Endometrium (tissue), 2 donors: ENCODE measurements around the gene KCNMB4.
"Not testable (repeated sequence)": the region's sequence is repeated elsewhere in the genome, so short reads cannot be mapped to it uniquely, and the experiment has no call there.

Source experiments
- FAIRE-seq: peaks from 2 replicates; lab custom pipeline; 2012; peaks lifted over from hg19 to GRCh38; lab: Jason Lieb, UNC
- donor health status: control.
- donor health status: control.

The KCNMB4 gene

DNA sequence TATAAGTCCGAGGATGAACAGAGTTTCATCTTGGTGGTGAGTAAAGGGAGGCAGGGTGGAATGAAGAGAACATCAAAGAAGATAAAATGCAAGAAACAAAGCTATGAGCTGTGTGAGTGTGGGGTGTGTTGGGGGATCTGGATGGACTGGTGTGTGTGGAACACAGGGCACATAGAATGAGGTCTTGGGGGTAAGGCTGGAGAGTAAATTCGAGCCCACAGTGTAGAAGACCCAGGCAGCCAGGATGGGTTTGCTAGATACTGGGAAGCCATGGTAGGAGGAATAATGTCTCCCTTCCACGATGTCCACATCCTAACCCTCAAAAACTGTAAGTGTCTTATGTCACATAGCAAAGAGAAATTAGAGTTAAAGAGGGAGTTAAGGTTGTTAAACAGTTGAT lies 6.8 kb downstream of the KCNMB4 start:
- no peak for FAIRE-seq

DNA sequence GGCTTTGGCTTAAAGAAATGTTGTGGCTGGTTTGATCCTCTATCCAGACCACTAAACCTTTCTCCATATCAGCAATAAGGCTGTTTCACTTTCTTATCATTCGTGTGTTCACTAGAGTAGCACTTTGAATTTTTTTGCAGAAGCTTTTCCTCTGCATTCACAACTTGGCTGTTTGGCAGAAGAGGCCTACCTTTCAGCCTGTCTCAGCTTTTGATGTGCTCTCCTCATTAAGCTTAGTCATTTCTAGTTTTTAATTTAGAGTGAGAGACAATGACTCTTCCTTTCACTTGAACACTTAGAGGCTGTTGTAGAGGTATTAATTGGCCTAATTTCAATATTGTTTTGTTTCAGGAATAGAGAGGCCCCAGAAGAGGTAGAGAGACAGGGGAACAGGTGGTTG lies 13.8 kb downstream of the KCNMB4 start:
- no peak for FAIRE-seq

GRCh38 chr12:70383484-70383883 lies 17.4 kb downstream of the KCNMB4 start:
- no peak for FAIRE-seq

DNA sequence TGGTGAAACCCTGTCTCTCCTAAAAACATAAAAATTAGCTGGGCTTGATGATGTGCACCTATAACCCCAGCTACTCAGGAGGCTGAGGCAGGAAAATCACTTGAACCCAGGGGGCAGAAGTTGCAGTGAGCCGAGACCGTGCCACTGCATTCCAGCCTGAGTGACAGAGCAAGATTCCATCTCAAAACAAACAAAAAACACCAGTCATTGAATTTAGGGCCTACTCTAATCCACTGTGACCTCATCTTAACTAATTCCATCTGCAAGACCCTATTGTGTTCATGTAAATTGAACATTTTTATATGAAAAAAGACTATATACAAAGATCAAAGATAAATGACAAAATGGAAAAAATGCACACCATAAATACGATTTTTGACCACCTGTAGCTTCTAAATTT lies 17.8 kb downstream of the KCNMB4 start:
- FAIRE-seq: no peak

DNA sequence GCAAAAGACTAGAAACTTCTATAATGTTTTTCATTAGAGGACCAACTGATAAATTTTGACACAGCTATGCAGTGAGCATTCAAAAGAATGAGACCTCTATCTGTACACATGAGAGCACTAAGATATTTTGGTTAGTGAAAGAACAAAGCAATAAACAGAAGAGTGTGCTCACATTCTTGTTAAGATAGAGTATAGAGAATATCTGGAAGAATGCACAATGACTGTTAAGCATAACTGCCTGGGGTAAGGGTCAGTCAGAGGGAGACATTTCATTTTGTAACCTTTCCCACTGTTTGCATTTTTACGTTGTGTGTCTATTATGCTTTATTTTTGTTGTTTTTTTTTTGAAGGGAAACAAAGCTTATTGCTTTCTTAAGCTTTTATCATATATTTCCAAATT lies 20.7 kb downstream of the KCNMB4 start:
- FAIRE-seq: peak; percentile 97

DNA sequence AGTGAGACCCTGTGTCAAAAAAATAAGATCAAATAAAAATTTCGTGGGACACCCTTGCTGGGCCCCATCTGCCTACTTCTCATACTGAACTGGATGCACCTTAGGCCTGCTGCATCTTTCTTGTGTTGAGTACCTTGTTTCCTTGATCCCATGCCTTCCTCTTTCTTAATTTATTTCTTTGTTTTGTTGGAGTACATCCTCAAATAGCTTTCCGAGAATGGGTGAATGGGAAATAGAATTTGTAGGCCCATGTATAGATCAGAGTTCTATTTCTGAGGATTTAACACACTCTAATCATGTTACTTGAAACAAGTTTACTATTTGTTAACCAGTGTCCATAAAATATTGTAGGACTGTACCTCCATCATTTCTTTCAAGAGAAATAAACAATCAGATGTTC lies 23.6 kb downstream of the KCNMB4 start:
- FAIRE-seq: no peak

DNA sequence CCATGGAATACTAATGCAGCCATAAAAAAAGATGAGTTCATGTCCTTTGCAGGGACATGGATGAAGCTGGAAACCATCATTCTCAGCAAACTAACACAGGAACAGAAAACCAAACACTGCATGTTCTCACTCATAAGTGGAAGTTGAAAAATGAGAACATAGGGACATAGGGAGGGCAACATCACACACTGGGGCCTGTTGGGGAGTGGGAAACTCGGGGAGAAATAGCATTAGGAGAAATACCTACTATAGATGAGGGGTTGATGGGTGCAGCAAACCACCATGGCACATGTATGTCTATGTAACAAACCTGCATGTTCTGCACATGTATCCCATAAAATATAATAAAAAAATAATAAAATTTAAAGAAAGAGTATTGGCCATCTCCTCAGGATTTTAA lies 26.5 kb downstream of the KCNMB4 start:
- not testable (repeated sequence) for FAIRE-seq

GRCh38 chr12:70393787-70394499 lies 27.9 kb downstream of the KCNMB4 start:
- no peak for FAIRE-seq

DNA sequence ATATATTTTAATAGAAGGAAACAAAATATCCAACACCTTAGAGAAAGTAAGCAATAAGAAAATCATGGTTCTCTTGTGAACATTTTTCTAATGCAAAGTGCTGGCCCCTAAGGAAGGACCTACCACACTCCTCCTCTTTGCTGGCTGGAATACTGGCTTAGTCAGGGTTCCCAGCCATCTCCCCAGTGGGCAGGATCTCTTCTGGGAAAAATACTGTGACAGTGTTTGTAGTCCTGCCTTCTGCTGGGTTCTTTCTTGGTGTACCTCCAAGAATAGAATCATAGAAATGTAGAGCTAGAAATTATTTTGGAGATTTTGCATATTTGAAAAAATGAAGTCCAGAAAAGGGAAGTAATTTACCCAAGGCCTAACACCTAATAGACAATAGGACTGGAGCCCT lies 31.9 kb downstream of the KCNMB4 start:
- FAIRE-seq: no peak

- no peak for FAIRE-seq
Observed at GRCh38 chr12:70398862-70399261, 32.8 kb downstream of the KCNMB4 start.

- no peak for FAIRE-seq
Observed at GRCh38 chr12:70399311-70399710, 33.2 kb downstream of the KCNMB4 start.

- FAIRE-seq: no peak
Observed at GRCh38 chr12:70400124-70400523, 34.0 kb downstream of the KCNMB4 start.

GRCh38 chr12:70402597-70402996 lies 36.5 kb downstream of the KCNMB4 start:
- FAIRE-seq: no peak

DNA sequence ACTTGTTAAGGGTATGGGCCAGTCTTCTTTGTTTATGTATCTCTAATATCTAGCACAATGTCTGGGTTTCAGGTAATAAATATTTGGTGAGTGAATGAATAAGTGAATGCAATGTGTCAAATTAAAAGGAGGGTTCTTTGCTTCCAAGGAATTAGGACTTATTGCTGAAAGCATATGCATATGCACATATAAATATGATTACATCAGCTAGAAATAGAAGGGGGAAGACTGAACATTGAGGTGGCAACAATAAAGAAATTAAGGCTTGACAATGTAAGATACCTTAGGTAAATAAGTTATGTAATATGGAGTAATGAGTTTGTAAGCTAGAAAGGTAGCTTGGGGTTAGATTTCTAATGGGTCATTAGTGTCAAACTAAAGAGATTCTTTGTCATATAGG lies 37.7 kb downstream of the KCNMB4 start:
- FAIRE-seq: no peak

GRCh38 chr12:70408004-70408790 lies 42.1 kb downstream of the KCNMB4 start:
- FAIRE-seq: no peak

- FAIRE-seq: no peak
Observed at GRCh38 chr12:70415987-70416386, 49.9 kb downstream of the KCNMB4 start.

DNA sequence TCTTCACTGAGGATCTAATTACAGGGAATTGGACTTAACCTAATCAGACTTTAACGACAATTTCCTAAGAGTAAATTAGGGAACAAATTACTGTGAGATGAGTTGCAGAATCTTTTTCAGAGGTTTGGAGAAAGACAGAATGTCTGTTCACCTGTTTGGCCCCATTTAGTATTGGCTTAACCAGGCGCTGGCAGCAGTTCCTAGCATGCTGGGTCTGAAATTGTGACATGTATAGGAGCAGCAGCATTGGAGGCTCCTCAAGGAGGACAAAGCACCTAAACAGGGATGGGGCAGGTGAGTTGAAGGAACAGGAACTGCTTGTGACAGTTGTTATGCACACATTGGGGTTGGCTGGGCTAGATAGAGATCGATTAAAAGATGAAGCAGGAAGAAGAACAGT lies 51.0 kb downstream of the KCNMB4 start:
- FAIRE-seq: no peak

DNA sequence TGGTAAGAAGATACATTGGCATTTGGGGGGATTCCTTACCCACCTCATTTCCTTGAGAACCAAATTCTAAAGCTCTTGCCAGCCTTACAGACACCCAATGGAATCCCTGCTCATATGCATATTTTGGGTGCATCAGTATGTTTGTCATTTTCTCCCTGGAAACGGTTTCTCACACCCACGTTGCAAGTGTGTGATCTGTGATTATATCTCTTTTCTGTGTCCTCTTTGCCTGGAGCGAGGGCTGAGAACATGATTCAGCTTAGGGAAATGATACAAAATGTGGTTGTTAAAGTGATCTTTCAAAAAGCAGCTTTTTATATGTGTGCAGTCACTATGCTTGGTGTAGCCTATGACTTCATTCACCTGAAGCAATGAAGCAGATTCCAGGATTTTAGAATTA lies 52.0 kb downstream of the KCNMB4 start:
- no peak for FAIRE-seq

GRCh38 chr12:70422631-70423030 lies 56.5 kb downstream of the KCNMB4 start:
- no peak for FAIRE-seq

GRCh38 chr12:70426620-70427019 lies 60.5 kb downstream of the KCNMB4 start:
- no peak for FAIRE-seq

DNA sequence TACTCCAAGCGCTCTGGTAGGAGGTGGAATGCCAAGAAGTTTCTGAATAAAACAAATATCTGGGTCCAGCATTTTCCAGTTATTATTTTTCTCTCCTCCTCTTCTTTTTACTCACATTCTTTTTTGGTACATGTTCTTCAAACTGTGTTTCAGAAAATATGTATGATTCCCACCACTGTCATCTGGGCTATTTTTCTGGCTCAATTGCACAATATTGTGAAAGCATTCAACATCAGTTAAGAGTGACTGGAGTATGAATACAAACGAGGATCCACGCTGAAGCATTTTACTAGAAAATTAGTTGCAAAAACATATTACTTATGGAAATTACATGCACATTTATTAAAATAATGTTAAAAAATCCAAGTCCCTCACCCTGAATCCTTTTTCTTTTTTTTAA lies 61.5 kb downstream of the KCNMB4 start:
- no peak for FAIRE-seq

DNA sequence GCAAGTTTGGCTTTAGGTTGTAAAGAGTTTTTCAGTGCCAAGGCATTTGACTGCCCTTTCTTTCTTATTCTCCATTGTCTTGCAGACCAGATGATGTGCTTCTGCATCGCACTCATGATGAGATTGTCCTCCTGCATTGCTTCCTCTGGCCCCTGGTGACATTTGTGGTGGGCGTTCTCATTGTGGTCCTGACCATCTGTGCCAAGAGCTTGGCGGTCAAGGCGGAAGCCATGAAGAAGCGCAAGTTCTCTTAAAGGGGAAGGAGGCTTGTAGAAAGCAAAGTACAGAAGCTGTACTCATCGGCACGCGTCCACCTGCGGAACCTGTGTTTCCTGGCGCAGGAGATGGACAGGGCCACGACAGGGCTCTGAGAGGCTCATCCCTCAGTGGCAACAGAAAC lies 64.3 kb downstream of the KCNMB4 start:
- FAIRE-seq: no peak

DNA sequence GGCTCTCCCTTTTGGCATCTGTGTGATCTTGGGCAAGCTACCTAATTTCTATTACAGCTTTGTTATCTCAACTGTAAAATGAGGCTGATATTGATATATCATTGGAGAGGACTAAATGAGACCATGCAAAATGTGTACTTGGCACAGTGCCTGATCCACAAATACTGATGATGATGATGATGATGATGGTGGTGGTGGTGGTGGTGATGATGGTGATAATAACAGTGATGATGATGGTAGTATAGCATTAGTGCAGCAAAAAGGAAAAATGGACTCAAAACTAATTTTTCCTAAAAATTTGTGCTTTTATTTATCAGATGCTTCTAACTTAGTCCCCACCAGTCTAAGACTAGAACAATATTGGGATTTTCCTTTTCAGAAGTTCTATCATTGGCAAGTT lies 70.7 kb downstream of the KCNMB4 start:
- no peak for FAIRE-seq
